ENCODE results near the gene CBFA2T2. TPM values are rescaled to one million over a fixed set of nuclear protein-coding genes. Genes with fewer than 3 reads are reported as not detected.
A peak's percentile ranks its signal among the peaks of the same experiment; 100 is the strongest.
"Not testable (repeated sequence)": the region's sequence is repeated elsewhere in the genome, so short reads cannot be mapped to it uniquely, and the experiment has no call there.

Gene CBFA2T2
- total RNA-seq, 1 donor from 2014 or later: 17.5 TPM

- H3K4me3 Mint-ChIP-seq (ENCODE audit: unreplicated experiment): no peak overlapping the region
- TF ChIP-seq CTCF (IDR thresholded peaks at IDR 0.05; ENCODE audit: unreplicated experiment): no peak
- DNase-seq (ENCODE audit: low spot score): no peak
- no peaks in the 10 kb centered on the region for H3K9me3 Mint-ChIP-seq (ENCODE audit: unreplicated experiment)
- no peaks in the 10 kb centered on the region for H3K27me3 Mint-ChIP-seq (ENCODE audit: unreplicated experiment)
- H3K4me1 Mint-ChIP-seq (ENCODE audit: unreplicated experiment): peaks cover 4% of the 10 kb centered on the region
- peak overlapping the region; percentile 25 for H3K27ac Mint-ChIP-seq (ENCODE audit: unreplicated experiment)
- peaks cover 5% of the 10 kb centered on the region for H3K36me3 Mint-ChIP-seq (ENCODE audit: low read depth, unreplicated experiment)
Observed at GRCh38 chr20:33560026-33560425, 70.1 kb downstream of the CBFA2T2 start.

GRCh38 chr20:33561053-33561452 lies 71.2 kb downstream of the CBFA2T2 start:
- H3K9me3 Mint-ChIP-seq (ENCODE audit: unreplicated experiment); H3K4me1 Mint-ChIP-seq (ENCODE audit: unreplicated experiment); H3K36me3 Mint-ChIP-seq (ENCODE audit: low read depth, unreplicated experiment); H3K27ac Mint-ChIP-seq (ENCODE audit: unreplicated experiment); DNase-seq (ENCODE audit: low spot score); H3K27me3 Mint-ChIP-seq (ENCODE audit: unreplicated experiment); H3K4me3 Mint-ChIP-seq (ENCODE audit: unreplicated experiment): not testable (repeated sequence)

GRCh38 chr20:33561692-33562601 lies 72.1 kb downstream of the CBFA2T2 start:
- H3K4me1 Mint-ChIP-seq (ENCODE audit: unreplicated experiment): peaks cover 4% of the 10 kb centered on the region
- H3K4me3 Mint-ChIP-seq (ENCODE audit: unreplicated experiment): no peak overlapping the region
- no peak for DNase-seq (ENCODE audit: low spot score)

GRCh38 chr20:33563788-33564187 lies 73.9 kb downstream of the CBFA2T2 start:
- TF ChIP-seq CTCF (IDR thresholded peaks at IDR 0.05; ENCODE audit: unreplicated experiment): no peak
- H3K4me1 Mint-ChIP-seq (ENCODE audit: unreplicated experiment): peaks cover 9% of the 10 kb centered on the region
- H3K4me3 Mint-ChIP-seq (ENCODE audit: unreplicated experiment): no peak overlapping the region

More at GRCh38 chr20:33561692-33562601, 72.1 kb downstream of the CBFA2T2 start:
- H3K36me3 Mint-ChIP-seq (ENCODE audit: low read depth, unreplicated experiment): peaks cover 5% of the 10 kb centered on the region
- no peak for TF ChIP-seq CTCF (IDR thresholded peaks at IDR 0.05; ENCODE audit: unreplicated experiment)
- H3K27me3 Mint-ChIP-seq (ENCODE audit: unreplicated experiment): no peaks in the 10 kb centered on the region
- H3K9me3 Mint-ChIP-seq (ENCODE audit: unreplicated experiment): no peaks in the 10 kb centered on the region
- H3K27ac Mint-ChIP-seq (ENCODE audit: unreplicated experiment): no peak overlapping the region

GRCh38 chr20:33566781-33567603 lies 77.1 kb downstream of the CBFA2T2 start:
- Mint-ChIP-seq H3K4me3 (ENCODE audit: unreplicated experiment) (no peak overlapping the region), H3K36me3 (ENCODE audit: low read depth, unreplicated experiment) (no peaks in the 10 kb centered on the region), H3K27me3 (ENCODE audit: unreplicated experiment) (no peaks in the 10 kb centered on the region), H3K27ac (ENCODE audit: unreplicated experiment) (no peak overlapping the region), H3K4me1 (ENCODE audit: unreplicated experiment) (peaks cover 21% of the 10 kb centered on the region), H3K9me3 (ENCODE audit: unreplicated experiment) (no peaks in the 10 kb centered on the region)
- DNase-seq (ENCODE audit: low spot score): no peak
- TF ChIP-seq CTCF (IDR thresholded peaks at IDR 0.05; ENCODE audit: unreplicated experiment): no peak

More at GRCh38 chr20:33563788-33564187, 73.9 kb downstream of the CBFA2T2 start:
- Mint-ChIP-seq H3K9me3 (ENCODE audit: unreplicated experiment) (no peaks in the 10 kb centered on the region), H3K36me3 (ENCODE audit: low read depth, unreplicated experiment) (no peaks in the 10 kb centered on the region), H3K27me3 (ENCODE audit: unreplicated experiment) (no peaks in the 10 kb centered on the region), H3K27ac (ENCODE audit: unreplicated experiment) (no peak overlapping the region)
- no peak for DNase-seq (ENCODE audit: low spot score)

All from endothelial cell (in vitro differentiated cells).